GM19372 (cell line): Measurements from ENCODE around the gene ELFN1.

Experiments used
- ATAC-seq: cut with Tn5 transposase; IDR thresholded peaks from one replicate; pipeline ENCODE4 v1.9.1; 2021; ENCODE audit warnings: mild to moderate bottlenecking, low read depth, moderate library complexity; ENCODE audit not compliant: unreplicated experiment

The ELFN1 gene

DNA sequence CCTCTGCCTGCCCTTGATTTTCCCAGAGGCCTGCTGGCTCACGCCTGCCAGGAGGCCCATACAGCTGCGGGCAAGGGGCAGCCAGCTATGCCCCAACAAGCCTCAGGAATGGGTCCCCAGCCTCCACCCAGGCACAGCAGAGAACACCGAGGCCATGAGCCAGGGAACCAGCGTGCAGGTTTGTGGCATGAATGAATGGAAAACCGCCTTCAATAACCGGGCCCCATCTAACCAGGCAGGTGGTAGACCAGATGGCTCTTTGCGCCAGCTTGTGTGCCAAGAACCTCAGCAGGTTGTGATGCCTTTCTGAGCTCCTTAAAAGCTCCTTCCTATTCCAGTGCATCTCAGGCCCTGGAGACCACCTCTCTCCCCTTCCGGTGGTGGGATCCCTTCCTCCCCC lies 50.2 kb downstream of the ELFN1 start:
- ATAC-seq, result no peak

DNA sequence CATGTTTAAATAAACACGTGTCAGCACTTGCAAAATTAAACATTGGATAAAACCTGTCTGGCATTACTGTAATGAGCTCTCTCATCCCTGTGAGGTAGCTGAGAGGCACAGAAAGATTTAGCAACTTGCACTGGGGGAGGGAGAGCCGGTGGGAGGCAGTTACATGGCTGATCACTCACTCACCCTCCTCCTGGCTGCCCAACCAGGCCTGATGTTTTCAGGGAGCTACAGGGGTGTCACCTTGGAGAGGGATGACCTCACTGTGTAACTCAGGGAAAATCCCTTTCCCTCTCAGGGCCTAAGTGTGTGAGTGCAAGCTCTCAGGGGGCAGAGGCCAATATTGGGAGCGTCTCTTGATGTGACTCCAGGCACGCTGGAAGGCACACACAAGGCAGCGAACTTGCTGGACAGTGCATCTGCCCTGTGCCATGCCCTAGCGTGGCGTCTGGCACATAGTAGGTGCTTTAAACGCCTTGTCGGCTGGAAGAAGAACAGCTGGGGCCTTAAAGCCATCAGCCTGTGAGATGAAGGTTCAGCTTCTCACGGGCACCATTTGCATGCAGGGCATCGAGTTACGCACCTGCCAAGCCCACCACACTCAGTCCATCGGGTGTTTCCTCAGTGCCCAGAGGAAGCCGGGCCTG lies 51.1 kb downstream of the ELFN1 start:
- no peak for ATAC-seq

DNA sequence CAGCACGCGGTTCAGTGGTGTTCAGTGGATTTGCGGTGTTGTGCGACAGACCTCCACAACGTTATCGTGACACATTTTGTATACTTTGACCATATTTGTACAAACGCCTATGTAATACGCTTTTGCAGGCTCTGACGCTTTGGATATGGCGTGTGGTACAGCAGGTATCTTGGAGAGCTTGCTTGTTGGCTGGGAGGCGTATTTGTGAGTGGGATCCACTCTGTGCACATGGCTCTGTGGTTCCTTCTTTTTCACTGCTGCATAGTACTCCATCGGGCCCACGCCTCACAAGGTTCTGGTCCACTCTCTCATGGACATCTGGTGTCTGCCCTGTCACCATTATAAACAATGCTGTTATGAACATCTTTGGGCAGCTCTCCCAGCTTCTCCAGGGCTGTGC lies 53.2 kb downstream of the ELFN1 start:
- ATAC-seq, result no peak

DNA sequence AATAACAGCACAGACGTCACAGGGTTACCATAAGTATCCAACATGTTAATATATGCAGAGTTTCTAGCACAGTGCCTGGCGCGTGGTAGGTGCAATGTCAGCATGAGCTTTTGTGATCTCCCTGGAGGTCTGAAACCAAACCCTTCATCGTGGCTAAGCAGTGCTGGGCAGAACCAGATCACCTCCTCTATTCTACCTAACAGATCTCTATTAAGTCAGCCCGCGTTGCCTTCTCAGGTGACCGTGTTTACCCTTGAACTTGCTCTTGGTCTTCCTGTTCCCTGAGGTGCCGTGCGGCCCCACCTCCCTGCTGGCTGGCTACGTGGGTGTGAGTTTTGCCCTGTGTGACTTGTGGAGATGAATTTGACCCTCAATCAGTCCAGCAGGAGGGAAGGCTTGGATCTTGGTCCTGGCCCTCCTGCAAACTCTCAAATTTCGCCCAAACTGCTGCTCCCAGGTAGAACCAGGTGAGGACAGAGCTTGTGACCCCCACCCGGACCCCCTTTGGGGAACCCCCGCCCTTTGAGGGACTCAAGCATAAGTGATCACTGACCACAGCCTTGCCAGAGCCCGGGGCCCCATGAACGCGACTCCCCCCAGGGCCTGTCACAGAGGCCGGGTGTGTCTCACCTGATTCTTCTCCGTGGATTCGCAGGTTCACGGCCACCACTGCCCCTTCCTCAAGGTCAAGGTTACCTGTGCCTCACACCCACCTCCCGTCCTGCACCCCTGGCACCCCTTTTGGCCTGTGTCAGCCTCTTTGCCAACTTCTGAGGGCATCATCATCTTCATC lies 54.2 kb downstream of the ELFN1 start:
- ATAC-seq, result no peak

- no peak for ATAC-seq
Measured at GRCh38 chr7:1725199-1725690, 55.2 kb downstream of the ELFN1 start.

- no peak for ATAC-seq
Measured at GRCh38 chr7:1725766-1726630, 55.9 kb downstream of the ELFN1 start.

DNA sequence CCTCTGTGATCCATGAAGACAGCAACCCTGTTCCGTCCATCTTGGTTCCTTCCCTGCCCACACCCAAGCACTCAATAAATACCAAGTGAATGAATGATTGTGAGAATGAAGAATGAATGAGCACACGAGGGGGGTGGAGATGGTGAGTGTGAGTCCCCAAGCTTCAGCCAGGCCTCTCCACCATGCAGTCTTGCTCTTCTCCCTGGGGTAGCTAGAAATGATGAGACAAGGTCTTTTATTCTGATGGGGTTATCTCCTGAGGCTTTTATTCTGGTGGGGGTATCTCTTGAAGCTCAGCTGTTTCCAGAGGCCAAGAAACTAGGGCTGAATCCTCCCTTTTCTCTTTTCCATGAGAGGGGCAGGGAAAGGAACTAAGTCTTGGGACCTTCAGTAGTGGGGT lies 57.0 kb downstream of the ELFN1 start:
- no peak for ATAC-seq

- ATAC-seq, result no peak
Measured at GRCh38 chr7:1727812-1728570, 57.9 kb downstream of the ELFN1 start.

DNA sequence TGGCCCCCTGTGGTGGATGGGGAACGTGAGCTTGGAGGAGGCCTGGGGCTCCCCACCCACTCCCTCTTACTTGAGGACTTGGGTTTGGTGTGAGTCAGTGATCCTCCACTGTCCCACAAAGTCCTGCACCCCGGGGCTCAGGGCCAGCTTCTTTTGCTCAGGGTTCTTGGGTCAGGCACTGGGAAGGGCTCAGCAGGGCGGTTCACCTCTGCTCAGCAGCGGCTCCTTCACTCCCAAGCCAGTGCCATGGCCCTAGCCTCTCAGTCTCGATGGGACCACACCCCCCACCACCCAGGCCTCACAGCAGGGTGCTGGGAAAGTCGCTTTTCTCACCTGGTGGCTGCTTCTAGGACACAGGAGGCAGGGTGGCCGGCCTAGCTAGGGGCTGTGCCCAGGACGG lies 59.1 kb downstream of the ELFN1 start:
- ATAC-seq, result no peak

DNA sequence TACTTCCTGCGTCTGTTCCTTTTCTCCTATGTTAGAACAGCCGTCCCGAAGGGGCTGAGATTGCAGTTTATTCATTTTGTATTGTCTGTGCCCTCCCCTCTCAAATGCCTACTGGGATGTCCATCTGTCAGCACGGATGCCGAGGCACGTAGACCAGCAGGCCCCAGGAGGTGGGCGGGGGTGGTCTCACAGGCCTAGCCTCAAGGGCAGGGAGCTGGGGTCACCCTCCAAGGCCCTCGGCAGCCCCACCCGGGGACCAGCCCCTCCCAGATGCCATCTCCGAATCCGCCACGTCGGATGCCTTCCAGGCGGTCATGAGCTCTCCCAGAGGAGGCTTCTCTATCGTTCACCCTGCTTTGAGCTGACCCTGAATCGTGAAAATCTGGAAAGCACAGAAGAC lies 59.7 kb downstream of the ELFN1 start:
- no peak for ATAC-seq

GRCh38 chr7:1732072-1732471 lies 62.0 kb downstream of the ELFN1 start:
- ATAC-seq, result no peak

- no peak for ATAC-seq
Measured at GRCh38 chr7:1732645-1733044, 62.6 kb downstream of the ELFN1 start.

DNA sequence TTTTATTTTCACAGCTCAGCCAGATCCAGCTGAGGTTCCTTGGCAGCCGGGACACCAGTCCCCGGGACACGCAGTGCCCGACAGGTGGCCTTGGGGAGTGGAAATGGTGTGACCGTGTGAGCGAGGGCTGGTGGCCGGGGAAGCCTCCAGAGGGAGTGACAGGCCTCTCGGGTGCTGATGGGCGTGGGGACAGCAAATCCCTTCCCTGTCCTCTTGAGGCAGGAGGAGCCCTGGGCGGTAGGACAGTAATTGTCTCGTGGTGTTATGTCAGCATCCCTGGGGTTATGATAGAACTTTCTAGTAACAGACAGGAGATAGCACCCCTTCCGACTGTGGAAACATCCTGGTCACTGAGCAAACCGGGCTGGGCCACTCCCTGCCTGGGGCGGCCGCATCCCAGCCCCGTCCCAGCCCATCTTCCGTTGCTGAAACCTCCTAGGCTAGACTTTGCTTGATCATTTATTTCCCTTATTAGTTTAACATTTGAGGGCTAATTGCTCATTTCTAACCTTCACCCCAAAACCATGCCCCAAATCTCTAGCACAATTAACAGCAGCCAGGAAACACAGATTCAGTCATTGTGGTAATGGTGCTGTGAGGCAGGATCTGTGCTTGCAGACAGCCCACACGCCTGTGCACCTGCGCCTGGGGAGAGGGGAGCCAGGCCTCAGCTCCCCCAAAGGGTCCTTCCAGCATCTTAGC lies 63.3 kb downstream of the ELFN1 start:
- no peak for ATAC-seq

DNA sequence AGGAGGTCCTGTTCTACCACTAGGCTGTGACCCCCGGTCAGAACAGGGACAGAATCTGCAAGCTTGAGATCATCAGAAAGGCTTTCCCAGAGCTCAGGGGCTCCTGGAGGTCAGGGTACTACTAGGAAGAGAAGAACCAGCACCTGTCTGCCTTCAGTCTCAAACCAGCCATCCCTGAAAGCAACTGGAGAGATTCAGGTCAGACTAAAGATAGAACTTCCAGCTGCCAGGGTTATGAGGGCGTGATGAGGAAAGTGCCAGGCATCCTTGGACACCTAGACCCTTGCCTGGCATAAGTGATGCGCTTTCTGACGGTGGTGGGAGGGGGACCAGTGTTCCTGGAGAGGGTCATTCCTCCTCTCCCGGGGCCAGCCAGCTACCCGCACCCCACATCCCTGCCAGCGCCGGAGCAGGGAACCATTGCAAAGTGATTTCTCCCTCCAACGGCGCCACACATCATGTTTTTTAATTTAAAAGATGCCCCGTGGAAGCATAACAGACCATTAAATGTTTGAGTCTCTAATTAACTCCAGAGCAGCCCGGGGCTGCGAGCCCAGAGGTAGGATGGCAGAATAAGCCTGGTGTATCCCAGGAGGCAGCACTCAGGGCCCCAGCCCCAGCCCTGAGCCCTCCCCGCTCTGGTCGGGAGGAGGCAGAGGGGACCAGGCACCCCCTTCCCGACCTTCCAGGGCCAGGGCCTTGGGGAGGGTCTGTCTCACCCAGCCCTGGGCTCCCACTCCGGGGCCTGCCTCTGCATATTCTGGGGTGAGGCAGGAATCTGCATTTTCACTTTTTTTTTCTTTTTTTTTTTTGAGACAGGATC lies 64.0 kb downstream of the ELFN1 start:
- no peak for ATAC-seq

- no peak for ATAC-seq
Measured at GRCh38 chr7:1735262-1735661, 65.2 kb downstream of the ELFN1 start.

DNA sequence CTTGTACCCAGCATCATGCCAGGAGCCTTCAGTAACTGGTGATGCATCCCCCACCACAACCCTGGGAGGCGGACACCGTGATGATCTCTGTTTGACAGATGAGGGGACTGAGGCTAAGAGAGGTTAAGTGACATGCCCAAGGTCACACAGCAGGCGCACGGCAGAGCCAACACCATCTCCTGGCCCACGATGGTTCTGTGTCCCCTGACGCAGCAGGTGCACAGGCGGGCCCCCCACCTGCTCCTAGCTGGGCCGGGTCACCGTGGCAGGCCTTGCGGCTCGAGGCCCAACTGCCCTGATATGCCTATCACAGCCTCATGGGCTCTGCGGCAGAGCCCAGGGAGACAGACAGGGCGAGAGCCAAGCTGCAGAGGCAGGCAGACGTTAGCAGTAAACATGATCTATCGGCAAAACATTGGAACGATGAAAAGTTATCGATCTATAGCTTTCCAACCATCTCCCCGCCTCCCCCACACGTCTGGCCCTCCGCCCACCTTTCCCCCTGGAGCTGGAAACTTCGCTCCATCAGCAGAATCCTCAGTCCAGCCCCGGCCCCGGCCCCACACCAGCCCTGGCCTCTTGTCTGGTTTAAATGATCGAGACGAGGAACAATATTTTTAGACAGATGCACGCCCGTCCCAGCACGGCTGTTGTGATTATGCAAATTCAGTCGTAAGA lies 65.9 kb downstream of the ELFN1 start:
- no peak for ATAC-seq

DNA sequence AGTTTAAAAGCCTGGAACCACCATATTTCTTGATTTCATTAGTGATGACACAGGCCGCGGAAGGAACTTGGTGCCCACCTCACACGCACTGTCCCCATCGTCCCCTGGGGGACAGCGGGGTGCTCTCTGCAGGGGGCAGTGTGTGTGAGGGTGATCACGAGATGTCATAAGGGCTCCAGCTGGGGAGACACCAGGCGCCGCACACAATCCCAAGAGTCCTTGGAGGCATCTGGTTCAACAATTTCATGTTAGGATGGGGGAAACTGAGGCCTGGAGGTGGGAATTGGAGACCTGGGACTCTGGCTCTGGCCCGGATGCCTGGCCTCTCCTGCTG lies 66.4 kb downstream of the ELFN1 start:
- no peak for ATAC-seq

DNA sequence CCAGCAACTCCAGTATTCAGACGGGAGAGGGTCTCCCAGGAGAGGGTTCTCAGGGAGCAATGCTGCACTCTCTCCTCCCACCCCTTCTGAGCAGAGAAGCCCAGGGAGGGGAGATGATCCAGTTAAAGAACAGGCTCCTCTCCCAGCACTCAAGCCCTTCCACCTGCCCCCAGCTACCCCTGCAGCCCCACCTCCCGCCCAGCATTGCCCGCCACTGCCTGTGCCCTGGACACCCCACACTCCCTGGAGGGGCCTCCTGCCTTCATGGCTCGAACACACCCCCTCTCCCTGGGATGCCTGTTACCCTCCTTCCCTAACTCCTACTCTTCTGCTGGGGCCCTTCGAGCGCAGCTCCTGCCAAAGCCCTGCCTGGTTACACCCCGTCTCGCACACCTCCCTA lies 66.8 kb downstream of the ELFN1 start:
- ATAC-seq, result no peak

DNA sequence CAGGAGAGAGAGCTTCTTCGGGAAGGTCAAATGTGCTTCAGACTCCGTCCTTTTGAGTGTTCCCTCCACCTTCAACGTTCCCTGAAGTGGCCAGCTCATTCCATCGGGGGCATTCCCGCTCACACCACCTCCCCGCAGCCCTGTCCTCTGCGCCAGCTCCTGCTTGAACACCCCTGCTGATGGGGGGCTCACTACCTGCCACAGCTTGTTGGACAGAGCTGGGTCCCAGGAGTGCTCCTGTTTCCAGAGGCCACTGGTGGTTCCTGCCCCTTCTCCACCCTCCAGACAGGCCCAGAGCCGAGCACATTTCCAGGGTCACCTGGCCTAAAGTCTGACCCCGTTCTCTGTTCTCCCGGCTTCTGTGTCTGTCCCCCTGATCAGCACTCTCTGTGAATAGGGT lies 67.4 kb downstream of the ELFN1 start:
- no peak for ATAC-seq
